Activated naive CD4-positive, alpha-beta T cell treated with Interleukin-2 at 50 U/mL for 16 hours (primary cell): ENCODE data around the gene ALKBH2.
"Not testable (repeated sequence)": the region's sequence is repeated elsewhere in the genome, so short reads cannot be mapped to it uniquely, and the experiment has no call there.

Experiments used
- DNase-seq: peaks from one replicate; pipeline ENCODE4 v3.0.0-alpha.2; 2020

The ALKBH2 gene

DNA sequence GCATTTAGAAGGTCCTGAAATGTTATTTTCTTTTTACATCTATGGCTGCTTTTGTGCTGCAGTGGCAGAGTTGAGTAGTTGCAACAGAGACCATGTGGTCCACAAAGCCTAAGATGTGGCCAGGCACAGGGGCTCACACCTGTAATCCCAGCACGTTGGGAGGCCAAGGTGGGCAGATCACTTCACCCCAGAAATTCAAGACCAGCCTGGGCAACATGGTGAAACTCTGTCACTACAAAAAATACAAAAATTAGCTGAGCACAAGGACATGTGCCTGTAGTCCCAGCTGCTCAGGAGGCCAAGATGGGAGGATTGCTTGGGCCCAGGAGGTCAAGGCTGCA, 27.4 kb downstream of the ALKBH2 start:
- no peak for DNase-seq

DNA sequence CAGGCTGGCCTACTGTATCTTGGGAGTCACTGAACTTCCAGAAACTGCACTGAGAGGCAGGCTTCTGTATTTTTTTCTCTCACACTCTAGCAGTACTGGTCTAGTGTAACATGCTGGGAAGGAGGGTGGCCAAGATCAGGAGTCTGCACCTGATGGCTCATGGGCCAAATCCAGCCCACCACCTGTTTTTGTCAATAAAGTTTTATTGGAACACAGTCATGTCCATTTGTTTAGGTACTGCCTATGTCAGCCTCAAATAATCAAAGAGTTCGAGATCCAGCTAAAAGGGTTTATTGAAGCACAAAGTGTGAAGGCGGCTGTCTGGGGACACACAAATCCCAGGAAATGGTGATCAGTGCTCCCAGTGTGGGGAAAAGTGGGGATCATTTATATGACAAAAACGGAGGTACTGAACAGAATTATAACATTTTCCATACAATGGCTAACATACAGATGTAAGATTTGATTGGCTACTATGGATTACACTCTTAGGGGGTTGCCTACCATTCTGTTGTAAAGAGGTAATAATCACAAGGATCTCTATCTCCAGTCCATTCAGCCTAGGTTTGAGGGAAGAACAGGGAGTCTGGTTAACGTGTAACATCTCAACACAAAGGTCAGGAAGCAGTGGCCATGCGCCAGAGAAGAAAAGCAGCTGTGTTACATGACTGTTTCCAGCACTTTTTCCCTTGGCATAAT, 28.0 kb downstream of the ALKBH2 start:
- no peak for DNase-seq

DNA sequence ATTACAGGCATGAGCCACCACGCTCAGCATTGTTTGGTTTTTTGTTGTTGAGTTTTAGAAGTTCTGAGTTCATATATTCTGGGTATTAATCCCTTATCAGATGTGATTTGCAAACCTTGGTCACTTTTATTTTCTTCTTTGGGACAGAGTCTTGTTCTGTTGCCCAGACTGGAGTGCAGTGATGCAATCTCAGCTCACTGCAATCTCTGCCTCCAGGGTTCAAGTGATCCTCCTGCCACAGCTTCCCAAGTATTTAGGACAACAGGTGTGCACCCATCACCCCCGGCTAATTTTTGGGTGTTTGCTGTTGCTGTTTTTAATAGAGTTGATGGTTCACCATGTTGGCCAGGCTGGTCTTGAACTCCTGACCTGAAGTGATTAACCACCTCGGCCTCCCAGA, 29.1 kb downstream of the ALKBH2 start:
- DNase-seq: no peak

DNA sequence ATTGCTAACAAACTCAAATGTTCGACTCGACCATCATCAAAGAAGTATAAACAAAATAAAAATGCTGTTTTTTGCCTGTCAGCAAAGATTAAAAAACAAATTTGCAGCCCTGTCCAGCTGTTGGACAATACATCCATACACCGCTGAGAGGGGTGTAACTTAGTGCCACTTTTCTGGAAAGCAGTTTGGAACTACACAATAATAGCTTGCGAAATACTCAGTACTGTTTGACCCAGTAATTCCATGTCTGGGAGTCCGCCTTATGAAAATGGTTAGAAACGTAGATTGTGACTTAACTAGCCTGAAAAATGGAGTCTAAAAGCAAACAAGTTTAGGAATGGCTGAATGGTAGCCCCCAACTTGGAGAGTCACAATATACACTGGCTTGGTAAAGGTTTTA, 34.5 kb downstream of the ALKBH2 start:
- DNase-seq: no peak

DNA sequence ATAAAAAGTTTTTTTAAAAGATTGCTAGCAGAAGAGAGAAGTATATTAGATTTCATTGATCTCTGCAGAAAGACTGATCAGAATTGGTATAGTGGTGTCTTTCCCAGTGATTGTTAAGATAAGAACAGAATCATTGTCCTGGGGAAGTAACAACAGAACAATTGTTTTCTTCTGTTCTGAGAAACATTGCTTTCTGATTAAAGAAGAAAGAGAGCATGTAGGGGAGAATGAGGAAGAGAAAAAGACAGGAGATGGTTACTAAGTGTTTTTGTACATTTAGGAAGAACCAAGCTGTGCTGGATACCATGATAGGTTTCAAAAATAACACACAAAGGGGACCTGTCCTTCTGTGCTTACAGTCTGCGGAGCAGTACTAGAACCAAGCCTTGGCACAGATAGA, 35.9 kb downstream of the ALKBH2 start:
- DNase-seq: no peak

DNA sequence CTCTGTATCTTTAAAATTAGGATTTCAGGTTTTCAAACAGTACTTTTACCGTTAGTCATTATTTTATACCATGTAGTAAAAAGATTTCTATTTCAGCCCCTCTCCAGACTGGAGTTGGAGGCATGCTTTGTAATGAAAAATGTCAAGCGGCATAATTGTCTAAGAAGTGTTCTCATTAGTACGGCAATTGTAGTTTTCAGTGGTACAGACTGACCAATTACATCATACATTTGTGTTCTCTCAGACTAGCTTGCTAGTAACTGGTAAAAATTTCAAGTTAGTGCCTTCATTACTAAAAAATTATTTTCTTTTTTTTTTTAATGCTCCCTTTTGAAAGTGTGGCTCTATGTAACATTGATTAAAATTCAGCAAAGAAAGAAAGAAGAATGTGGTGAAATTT, 36.4 kb downstream of the ALKBH2 start:
- DNase-seq: no peak

DNA sequence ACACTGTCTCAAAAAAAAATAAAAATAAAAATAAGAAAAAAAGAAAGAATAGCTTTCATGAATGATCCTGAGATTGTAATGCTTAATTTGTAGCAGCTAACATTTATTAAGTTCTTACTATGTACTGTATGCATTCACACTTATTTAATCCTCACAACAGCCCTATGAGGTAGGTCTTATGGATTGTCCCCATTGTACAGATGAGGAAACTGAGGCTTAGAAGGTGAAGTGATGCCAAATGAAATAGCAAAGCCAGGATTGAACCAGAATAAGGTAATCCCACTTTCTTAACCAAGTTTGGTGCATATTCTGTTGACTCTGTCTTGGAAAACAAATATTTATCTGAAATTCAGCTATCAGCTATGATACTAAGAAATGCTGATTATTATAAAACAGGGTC, 38.8 kb downstream of the ALKBH2 start:
- no peak for DNase-seq

DNA sequence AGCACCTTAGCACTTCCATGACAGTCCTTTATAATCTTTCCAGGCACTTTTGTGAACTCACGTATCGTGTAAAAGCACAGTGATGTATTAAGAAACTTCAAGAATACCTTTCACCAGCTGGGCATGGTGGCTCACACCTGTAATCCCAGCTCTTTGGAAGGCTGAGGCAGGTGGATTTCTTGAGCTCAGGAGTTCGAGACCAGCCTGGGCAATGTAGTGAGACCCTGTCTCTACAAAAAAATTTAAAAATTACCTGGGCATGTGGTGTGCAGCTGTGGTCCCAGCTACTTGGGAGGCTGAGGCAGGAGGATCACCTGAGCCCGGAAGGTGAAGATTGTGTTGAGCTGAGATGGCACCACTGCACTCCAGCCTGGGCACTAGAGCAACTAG, 39.2 kb downstream of the ALKBH2 start:
- not testable (repeated sequence) for DNase-seq

DNA sequence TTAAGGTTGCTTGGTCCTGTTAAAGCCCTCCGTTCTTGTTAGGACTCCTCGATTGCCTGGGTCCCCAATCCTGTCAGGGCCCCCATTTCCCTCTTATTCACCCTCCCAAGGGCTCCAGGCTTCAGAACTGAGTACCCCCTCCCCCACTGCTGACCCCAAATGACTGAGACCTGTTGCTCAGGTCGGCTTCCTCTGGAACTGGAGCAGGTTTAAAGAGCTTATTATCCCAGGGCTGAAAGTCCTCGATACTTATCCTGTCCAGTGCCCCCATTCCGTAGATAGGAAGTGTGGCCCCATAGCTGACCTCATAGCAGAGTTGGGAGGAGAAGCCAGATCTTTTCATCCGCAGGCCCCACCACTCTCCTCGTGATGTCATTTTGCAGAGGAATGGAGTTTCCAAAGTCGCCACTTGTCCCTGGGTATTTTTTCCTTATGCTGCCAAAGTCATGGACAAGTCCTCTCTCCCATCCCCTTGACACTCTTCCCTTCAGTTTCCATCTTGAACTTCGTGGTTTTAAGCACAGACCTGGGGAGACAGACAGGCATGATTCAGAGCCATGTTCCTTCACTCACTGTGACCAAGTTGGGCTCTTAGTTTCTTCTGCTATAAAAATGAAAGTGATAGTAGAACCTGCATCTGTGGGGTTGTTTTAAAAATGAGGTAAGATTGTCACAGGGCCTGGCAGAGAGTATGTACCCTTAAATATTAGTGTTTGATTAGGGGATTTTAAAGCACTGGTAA, 39.7 kb downstream of the ALKBH2 start:
- DNase-seq: peak; percentile 30

DNA sequence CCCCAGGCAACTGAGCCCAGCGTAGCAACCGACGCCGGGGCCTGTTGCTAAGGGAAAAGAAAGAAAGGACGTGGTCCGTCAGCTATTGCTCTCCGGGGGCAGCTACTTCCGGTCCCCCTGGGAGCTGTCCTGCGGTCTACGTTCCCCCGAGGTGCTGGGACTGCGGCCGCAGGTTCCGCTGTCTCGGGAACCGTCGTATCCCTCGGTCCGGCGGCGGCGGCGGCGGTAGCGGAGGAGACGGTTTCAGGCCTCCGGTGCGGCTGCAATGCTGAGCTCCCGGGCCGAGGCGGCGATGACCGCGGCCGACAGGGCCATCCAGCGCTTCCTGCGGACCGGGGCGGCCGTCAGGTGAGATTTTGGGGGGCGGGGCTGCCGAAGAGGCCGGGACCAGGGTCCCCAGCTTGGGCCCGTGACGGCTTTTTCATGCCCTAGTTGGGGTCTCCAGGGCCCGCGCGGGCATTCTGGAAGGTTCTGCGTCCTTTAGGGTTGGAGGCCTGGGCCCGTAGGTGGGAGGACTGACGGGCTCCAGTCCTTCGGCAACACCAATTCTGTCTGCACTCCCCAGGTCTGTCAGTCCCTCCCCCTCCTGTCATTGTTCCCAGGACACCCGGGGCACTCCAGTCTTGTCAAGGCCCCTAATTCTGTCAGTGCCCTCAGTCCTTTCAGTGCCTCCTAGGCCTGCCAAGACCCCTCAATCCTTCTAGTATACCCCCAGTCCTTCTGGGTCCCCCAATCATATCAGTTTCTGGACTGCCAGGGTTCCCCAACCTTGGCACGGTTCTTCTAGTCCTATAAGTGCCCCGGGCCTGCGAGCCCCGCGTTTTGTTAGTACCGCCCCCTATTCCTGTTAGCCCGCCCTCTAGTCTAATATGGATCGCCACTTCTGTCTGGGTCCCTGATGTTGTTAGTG, 40.6 kb downstream of the ALKBH2 start, which contains the start of gene USP30:
Gene USP30, plus strand, starts transcription at position 163 of the 910 bp plus-strand sequence. Its CDS starts 103 bp downstream, at position 266.
- peak; percentile 85 for DNase-seq

DNA sequence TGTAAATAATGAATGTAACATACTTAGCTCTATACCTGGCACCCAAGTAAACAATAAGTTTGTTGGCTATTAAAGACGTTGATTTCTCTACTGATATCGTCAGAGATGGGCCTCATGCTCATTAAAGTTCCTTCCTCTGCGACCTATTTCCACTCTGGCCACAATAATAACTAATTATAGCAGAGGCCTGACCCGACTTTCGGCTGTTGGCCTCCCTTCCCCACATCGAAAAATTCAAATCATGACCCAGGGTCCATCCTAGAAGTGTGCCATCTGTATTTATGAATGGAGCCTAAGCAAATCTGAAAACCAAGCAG, 41.2 kb downstream of the ALKBH2 start:
- no peak for DNase-seq

DNA sequence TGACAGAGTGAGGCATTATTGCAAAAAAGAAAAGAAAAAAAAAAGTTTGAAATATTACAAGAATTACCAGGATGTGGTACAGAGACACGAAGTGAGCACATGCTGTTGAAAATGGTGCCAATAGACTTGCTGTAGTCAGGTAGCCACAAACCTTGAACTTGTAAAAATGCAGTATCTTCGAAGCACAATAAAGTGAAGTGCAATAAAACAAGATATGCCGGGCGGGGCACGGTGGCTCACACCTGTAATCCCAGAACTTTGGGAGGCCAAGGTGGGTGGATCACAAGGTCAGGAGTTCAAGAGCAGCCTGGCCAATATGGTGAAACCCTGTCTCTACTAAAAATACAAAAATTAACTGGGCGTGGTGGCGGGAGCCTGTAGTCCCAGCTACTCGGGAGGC, 43.5 kb downstream of the ALKBH2 start:
- not testable (repeated sequence) for DNase-seq

DNA sequence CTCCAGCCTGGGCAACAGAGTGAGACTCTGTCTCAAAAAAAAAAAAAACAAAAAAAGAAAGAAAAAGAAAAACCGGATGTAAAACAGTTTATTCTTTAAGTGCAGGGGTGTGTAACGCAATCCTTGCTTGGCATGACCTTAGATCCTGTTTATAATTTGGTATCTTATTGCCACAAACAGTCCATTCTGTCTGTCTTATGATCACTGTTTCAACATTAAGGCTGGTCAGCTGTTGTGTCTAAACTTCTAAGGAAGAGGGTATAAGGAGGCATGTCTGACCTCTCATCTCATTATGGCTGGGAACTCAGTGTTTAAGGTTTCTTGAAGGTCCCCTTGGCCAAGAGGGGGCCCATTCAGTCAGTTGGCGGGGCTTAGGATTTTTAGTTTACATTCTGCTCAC, 44.6 kb downstream of the ALKBH2 start:
- DNase-seq: not testable (repeated sequence)

DNA sequence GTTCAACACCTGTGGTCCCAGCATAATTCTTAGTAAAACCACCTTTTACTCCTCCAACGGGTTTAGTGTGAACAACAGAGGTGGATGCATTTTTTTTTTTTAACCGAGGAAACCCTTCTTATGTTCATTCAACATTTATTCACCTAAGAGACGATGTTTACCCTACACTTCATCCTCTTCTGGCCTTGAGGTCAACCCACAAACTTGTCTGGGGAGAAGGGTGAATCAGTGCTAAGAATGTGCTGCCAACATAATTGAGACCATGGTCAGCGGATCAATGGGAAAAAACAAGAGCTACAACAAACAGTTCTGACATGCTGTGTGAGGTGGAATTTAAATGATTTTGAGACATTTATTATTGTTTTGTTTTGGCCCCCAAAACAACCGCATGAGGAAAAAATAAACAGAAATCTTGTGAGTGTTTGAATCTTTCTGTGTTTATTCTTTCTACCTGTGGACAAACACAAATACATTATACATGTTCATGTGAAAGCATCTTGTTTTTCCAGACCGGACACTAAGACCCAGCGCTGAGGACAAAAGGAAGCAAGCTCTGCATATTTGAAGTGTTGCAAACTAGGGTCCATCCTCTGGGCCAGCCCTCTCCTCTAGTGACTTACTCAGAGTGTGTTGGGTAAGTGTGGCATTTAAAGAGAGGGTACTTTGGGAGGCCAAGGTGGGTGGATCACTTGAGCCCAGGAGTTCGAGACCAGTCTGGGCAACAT, 46.0 kb downstream of the ALKBH2 start:
- DNase-seq: no peak

DNA sequence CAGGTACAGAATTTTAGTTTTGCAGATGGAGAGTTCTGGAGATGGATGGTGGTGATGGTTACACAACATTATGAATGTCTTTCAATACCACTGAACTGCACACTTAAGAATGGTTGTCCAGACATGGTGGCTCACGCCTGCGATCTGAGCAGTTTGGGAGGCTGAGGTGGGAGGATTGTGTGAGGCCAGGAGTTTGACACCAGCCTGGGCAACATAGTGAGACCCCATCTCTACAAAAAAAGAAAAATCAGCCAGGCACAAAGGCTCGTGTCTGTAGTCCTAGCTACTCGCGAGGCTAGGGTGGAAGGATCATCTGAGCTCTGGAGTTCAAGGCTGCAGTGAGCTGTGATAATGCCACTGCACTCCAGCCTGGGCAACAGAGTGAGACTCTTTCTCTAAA, 49.0 kb downstream of the ALKBH2 start:
- no peak for DNase-seq
